Measurements from ENCODE around the gene HSPA9. TPM values are rescaled to one million over a fixed set of nuclear protein-coding genes. Genes with fewer than 3 reads are reported as not detected.
A peak's percentile ranks its signal among the peaks of the same experiment; 100 is the strongest.

The HSPA9 gene
- total RNA-seq, 4 donors from 2014 or later, result 82.7 to 236 (median 175) TPM

GRCh38 chr5:138574744-138575193 lies 432 bp downstream of the HSPA9 start:
- Histone ChIP-seq H3K4me3 (peak overlapping the region; percentile 79 to 97 (median 87)), H3K36me3 (peaks cover 0 to 36% (median 14%) of the 10 kb centered on the region in 4 donors), H3K4me1 (peaks cover 3 to 27% (median 16%) of the 10 kb centered on the region in 4 donors), H3K27ac (peak overlapping the region; percentile 95 to 100 (median 98)), H3K27me3 (no peaks in the 10 kb centered on the region), H3K9me3 (no peaks in the 10 kb centered on the region)
- intact Hi-C loops (cut with DNase I; ENCODE audit: low total_unique reads) (loop anchor here (5.0 to 10.0 kb wide), 2 partner anchors 568 to 720 kb away; partner anchors contain the start of gene MATR3), in situ Hi-C loops (cut with MboI; ENCODE audit: low pct_ligation_motif_present in 1 of 4, low pct_unique_long_range_greater_than_20kb in 1 of 4, low sequenced_read_pairs in 3 of 4) (loop anchor here in 1 of 4 donors (25.0 kb wide), 1 partner anchor 688 kb away; no protein-coding TSS in a partner anchor)
- 0 to 1% methylated on average over 5 to 17 of the region's 18 CpGs for WGBS, 2 donors (ENCODE audit: low coverage in 1 of 2)
- TF ChIP-seq, protein P1, sequence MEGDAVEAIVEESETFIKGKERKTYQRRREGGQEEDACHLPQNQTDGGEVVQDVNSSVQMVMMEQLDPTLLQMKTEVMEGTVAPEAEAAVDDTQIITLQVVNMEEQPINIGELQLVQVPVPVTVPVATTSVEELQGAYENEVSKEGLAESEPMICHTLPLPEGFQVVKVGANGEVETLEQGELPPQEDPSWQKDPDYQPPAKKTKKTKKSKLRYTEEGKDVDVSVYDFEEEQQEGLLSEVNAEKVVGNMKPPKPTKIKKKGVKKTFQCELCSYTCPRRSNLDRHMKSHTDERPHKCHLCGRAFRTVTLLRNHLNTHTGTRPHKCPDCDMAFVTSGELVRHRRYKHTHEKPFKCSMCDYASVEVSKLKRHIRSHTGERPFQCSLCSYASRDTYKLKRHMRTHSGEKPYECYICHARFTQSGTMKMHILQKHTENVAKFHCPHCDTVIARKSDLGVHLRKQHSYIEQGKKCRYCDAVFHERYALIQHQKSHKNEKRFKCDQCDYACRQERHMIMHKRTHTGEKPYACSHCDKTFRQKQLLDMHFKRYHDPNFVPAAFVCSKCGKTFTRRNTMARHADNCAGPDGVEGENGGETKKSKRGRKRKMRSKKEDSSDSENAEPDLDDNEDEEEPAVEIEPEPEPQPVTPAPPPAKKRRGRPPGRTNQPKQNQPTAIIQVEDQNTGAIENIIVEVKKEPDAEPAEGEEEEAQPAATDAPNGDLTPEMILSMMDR (IDR thresholded peaks at IDR 0.05), result no peak
- TF ChIP-seq EP300 (IDR thresholded peaks at IDR 0.05; ENCODE audit: low read depth) (no peak), POLR2AphosphoS5 (IDR thresholded peaks at IDR 0.05) (no peak), POLR2A (IDR thresholded peaks at IDR 0.05) (no peak)
- DNase-seq, result no peak

- intact Hi-C loops (cut with DNase I; ENCODE audit: low total_unique reads), result loop anchor here (10.0 kb wide), 1 partner anchor 721 kb away; the partner anchor contains the start of gene MATR3
- H3K9me3 ChIP-seq, result no peaks in the 10 kb centered on the region
- peaks cover 0 to 42% (median 17%) of the 10 kb centered on the region in 4 donors for H3K36me3 ChIP-seq
- H3K27ac ChIP-seq, result peak overlapping the region; percentile 95 to 100 (median 98)
- in situ Hi-C loops (cut with MboI; ENCODE audit: low pct_ligation_motif_present in 1 of 4, low pct_unique_long_range_greater_than_20kb in 1 of 4, low sequenced_read_pairs in 3 of 4), result no loop called here
- H3K4me3 ChIP-seq, result peak overlapping the region; percentile 79 to 97 (median 87)
- WGBS, 2 donors (ENCODE audit: low coverage in 1 of 2), result 27 to 33% methylated on average over 9 of the region's 9 CpGs
- H3K4me1 ChIP-seq, result peaks cover 3 to 27% (median 14%) of the 10 kb centered on the region in 4 donors
- no peaks in the 10 kb centered on the region for H3K27me3 ChIP-seq
- DNase-seq, result no peak
- TF ChIP-seq, protein P1 (IDR thresholded peaks at IDR 0.05), result no peak
Observed at GRCh38 chr5:138573949-138574670, 1.1 kb downstream of the HSPA9 start.

- H3K27ac ChIP-seq, result peak overlapping the region in 1 of 4 donors; percentile 95
- intact Hi-C loops (cut with DNase I; ENCODE audit: low total_unique reads), result loop anchor here (10.0 kb wide), 1 partner anchor 722 kb away; the partner anchor contains the start of gene MATR3
- no peaks in the 10 kb centered on the region for H3K27me3 ChIP-seq
- no peaks in the 10 kb centered on the region for H3K9me3 ChIP-seq
- TF ChIP-seq, protein P1 (IDR thresholded peaks at IDR 0.05), result no peak
- no peak for TF ChIP-seq POLR2AphosphoS5 (IDR thresholded peaks at IDR 0.05)
- TF ChIP-seq EP300 (IDR thresholded peaks at IDR 0.05; ENCODE audit: low read depth), result no peak
- 81% methylated on average over 8 of the region's 8 CpGs; no CpG with 5 or more reads in 1 of the 2 donors for WGBS, 2 donors (ENCODE audit: low coverage in 1 of 2)
- H3K4me1 ChIP-seq, result peaks cover 3 to 32% (median 14%) of the 10 kb centered on the region in 4 donors
- no peak for DNase-seq
- H3K4me3 ChIP-seq, result no peak overlapping the region
- H3K36me3 ChIP-seq, result peaks cover 0 to 51% (median 22%) of the 10 kb centered on the region in 4 donors
- in situ Hi-C loops (cut with MboI; ENCODE audit: low pct_ligation_motif_present in 1 of 4, low pct_unique_long_range_greater_than_20kb in 1 of 4, low sequenced_read_pairs in 3 of 4), result no loop called here
Observed at GRCh38 chr5:138573223-138573622, 2.0 kb downstream of the HSPA9 start.

DNA sequence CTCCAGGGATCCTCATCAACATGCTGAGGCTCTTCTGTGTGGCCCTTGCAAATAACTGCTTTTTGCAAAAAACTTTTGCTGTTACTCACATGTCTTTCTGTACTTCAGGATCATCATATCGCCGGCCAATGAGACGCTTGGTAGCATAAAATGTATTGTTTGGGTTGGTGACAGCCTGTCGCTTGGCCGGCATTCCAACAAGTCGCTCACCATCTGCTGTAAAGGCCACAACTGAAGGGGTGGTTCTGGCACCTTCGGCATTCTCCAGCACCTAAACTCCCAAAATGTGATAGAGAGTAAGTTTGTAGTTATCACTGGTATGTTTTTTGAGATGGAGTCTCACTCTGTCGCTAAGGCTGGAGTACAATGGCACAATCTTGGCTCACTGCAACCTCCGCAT lies 4.3 kb downstream of the HSPA9 start:
- Histone ChIP-seq H3K27me3 (no peaks in the 10 kb centered on the region), H3K36me3 (peaks cover 0 to 72% (median 33%) of the 10 kb centered on the region in 4 donors), H3K4me3 (no peak overlapping the region), H3K9me3 (no peaks in the 10 kb centered on the region), H3K4me1 (peaks cover 0 to 27% (median 10%) of the 10 kb centered on the region in 4 donors), H3K27ac (no peak overlapping the region)
- 97% methylated on average over 9 of the region's 9 CpGs; no CpG with 5 or more reads in 1 of the 2 donors for WGBS, 2 donors (ENCODE audit: low coverage in 1 of 2)
- TF ChIP-seq, protein P1 (IDR thresholded peaks at IDR 0.05), result no peak
- TF ChIP-seq EP300 (IDR thresholded peaks at IDR 0.05; ENCODE audit: low read depth) (no peak), POLR2AphosphoS5 (IDR thresholded peaks at IDR 0.05) (no peak), POLR2A (IDR thresholded peaks at IDR 0.05) (no peak)
- in situ Hi-C loops (cut with MboI; ENCODE audit: low pct_ligation_motif_present in 1 of 4, low pct_unique_long_range_greater_than_20kb in 1 of 4, low sequenced_read_pairs in 3 of 4) (no loop called here), intact Hi-C loops (cut with DNase I; ENCODE audit: low total_unique reads) (loop anchor here (10.0 kb wide), 1 partner anchor 724 kb away; the partner anchor contains the start of gene MATR3)
- no peak for DNase-seq

Measured in transverse colon (tissue), 4 donors.